HG03045 (cell line): ENCODE data around the gene FOXI1.

ENCODE experiments used
- ATAC-seq: cut with Tn5 transposase; IDR thresholded peaks from one replicate; pipeline ENCODE4 v1.9.1; 2021; ENCODE audit warnings: mild to moderate bottlenecking, moderate library complexity; ENCODE audit not compliant: unreplicated experiment

FOXI1 gene

DNA sequence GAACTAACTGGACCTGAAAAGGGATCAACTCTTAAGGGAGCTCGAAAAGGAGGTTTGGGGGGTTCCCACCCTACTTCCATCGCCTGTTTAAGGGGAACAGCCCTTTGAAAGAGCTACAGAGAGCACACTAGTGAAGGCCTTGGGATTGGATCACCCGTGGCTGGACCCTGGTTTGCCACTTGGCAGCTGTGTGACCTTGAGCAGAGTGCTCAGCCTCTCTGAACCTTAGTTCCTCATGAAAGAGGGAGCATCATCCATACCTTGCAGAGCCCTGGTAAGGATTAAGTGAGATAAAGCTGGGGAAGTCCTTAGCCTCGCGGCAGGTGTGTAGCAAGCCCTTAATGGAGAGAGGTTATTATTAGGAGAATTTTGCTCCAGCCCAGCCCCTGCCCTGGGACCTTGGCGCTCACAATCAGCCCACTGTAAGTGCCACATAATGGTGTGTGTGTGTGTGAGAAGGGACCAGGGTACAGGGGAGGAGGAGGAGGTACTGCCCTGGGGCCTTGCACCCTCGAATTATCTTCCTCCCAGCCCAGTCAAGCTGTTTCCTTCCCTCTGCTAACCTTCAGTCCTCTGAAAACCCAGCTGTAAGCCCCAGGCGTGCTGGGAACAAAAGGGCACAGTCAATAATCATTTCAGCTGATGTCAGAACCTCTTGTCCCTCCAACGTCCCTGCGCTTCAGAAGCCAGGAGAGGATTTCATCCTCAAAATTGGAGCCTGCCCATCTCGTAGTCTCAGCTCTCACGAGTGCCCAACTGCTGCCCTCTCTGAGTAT is 42.9 kb downstream of the FOXI1 start:
- ATAC-seq, result no peak

DNA sequence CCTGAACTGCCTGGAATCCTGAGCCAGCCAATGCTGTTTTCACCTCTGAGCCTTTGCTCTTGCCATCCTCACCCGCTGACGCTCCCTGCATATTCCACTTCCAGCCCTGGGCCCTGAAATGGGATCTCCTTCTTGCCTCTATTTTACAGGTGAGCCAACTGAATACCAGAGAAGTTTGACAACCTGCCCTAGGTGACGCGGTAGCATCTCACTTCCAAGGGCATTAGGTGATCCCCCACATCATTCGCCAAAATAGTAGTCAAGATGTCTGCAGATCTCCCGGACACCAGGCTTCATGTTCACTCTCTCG is 43.5 kb downstream of the FOXI1 start:
- no peak for ATAC-seq

DNA sequence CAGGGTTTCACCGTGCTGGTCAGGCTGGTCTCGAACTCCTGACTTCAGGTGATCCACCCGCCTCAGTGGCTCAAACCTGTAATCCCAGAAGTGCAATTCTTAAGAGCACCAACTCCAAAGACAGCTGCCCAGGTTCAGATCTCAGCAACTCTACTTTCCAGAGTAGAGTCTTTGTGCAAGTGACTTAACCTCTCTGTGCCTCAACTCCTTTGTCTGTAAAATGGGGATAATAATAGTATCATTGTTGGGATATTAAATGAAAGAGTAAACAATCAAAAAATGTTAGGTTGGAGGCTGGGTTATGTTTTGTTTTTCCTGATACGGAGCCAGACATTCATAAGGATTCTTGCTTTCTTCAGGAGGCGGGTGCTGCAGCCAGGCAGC is 45.0 kb downstream of the FOXI1 start:
- no peak for ATAC-seq

DNA sequence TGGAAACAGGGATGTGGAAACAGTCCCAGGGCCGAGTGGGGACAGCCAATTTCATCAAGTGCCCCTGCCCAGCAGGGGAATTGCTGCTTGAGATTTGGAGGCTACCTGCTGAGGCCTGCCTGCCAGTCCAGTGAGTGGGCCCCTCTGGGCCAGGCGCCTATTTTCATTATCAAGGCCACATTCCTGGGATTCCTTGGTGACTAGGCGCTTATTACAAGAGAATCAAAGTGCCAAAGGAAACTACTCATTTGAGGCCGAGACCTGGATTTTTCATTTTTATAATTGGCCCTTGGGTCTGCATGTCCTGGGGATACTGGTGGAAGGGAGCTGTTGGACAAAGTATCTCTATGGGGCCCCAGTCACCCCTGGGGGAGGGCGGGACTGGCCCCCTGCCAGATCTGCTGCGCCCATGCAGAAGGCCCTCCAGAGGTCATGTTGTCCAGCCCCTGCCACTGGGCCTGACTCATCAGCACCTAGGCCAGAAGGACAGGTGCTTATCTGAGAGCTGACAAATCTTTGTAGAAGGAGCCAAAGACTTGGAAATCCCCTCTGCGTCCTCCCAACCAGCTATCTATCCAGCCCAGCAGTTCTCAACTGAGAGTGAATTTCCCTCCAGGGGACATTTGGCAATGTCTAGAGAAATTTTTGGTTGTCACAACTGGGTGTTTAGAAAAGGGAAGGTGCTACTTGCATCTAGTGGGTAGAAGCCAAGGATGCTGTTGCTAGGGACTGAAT is 45.6 kb downstream of the FOXI1 start:
- no peak for ATAC-seq

DNA sequence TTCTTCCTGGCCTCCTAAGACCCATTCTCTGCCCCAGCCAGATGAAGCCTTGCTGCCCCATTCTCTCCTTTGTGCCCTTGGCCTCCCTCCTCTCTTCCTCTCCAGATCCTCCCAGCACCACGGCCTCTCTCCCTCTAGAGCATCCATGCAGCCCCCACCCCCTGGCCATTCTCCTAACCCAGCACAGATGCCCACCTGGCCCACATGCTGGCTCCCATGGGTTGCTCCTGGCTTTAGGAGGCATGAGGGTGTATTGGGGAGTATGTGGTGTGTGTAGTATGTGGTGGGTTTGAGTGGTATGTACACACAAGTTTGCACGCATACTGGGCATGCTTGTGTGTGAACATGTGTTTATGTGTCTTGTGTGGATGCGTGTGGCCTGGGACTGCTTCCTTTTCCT is 47.1 kb downstream of the FOXI1 start:
- no peak for ATAC-seq

DNA sequence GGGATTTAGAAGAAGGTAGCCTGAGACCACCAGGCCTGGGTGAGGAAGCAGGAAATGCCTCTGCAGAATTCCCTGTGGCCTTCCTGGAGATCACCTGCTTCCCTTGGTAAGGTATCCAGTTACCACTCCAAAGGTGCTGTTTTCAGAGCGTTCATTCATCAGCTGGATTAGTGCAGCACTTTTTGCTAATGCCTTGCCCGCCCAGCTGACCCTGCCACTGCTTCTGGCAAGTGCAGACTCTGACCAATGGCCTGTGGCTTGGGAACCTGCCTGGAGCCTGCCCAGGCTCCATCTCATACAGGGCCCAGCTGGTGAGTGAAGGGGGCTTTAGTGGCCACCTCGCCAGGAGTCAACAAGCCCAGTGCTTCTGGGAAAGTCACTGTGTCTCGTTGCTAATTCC is 48.6 kb downstream of the FOXI1 start:
- no peak for ATAC-seq

DNA sequence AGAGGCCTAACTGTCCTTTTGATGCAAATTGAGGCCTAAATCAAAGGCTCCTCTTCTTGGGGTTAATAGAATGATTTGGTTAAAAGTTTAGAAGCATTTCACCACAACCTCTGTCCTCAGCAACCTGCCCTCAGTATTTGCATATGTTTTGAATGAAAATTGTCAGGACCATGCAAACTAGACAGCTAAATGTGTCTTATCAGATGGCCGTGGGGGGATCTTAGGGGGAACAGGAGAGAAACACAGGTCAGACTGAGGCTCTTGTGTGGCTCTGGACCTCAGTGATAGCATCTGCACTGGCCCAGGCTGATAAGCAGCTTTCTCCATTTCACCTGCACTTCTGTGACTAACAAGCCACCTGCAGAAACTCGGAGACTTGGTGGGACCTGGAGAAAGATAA is 49.0 kb downstream of the FOXI1 start:
- no peak for ATAC-seq

DNA sequence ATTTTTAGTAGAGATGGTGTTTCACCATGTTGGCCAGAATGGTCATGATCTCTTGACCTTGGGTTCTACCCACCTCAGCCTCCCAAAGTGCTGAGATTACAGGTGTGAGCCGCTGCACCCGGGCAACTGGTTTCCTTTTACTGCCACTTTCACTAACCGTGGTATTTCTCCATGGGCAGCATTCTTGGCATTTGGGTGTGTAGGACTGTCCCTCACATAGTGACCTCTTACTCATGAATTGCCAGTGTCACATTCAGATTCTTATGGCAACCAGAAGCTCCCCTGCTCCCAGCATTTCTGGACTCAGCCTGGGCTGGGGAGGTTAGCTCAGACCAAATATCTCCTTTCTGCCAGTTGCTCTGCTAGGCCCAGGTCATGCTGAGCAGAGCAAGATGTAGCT is 50.1 kb downstream of the FOXI1 start:
- ATAC-seq, result no peak

DNA sequence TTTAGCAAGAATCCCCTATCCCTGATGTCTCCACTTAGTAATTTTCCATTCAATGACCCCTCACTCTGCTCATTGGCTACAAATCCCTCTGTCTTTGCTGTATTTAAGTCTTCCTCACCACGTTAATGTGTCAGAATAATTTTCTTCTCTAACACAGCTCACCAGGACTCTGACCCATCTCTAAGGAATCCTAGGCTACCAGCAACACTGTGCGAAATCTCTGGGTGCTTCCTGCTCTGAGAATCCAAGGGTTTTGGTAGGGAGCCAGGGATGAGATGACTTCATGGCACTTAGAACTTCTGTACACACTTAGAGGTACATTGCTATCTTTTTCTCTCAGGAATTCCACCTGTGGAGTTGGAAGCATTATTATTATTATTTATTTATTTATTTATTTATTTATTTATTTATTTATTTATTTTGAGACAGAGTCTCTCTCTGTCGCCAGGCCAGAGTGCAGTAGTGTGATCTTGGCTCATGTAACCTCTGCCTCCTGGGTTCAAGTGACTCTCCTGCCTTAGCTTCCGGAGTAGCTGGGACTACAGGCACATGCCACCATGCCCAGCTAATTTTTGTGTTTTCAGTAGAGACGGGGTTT is 53.5 kb downstream of the FOXI1 start:
- no peak for ATAC-seq
